Neuronal stem cell (in vitro differentiated cells): ENCODE data around the gene SMIM29.

ENCODE experiments used
- DNase-seq: peaks from one replicate; pipeline ENCODE4 v3.0.0-alpha.2; 2013; ENCODE audit warnings: low spot score
- H2AFZ ChIP-seq: one replicate; pipeline ENCODE4 v1.6.1; 2013; ENCODE audit warnings: mild to moderate bottlenecking, low read length, inconsistent platforms
- H2AK5ac ChIP-seq: 2 replicates; pipeline ENCODE4 v1.6.1; 2013; ENCODE audit warnings: low read depth, mild to moderate bottlenecking, inconsistent platforms, low read length, moderate library complexity, mixed read lengths
- H2BK120ac ChIP-seq: 2 replicates; pipeline ENCODE4 v1.6.1; 2013; ENCODE audit warnings: low read depth, mild to moderate bottlenecking, inconsistent platforms, low read length, moderate library complexity, mixed read lengths
- H2BK12ac ChIP-seq: one replicate; pipeline ENCODE4 v1.6.1; 2013; ENCODE audit warnings: low read length, inconsistent platforms
- H2BK15ac ChIP-seq: 2 replicates; pipeline ENCODE4 v1.6.1; 2013; ENCODE audit warnings: mild to moderate bottlenecking, low read length, inconsistent platforms, mixed read lengths
- H2BK5ac ChIP-seq: one replicate; pipeline ENCODE4 v1.6.1; 2013; ENCODE audit warnings: inconsistent platforms, mild to moderate bottlenecking, low read length, moderate library complexity
- H3K14ac ChIP-seq: one replicate; pipeline ENCODE4 v1.6.1; 2013; ENCODE audit warnings: low read length, inconsistent platforms
- H3K18ac ChIP-seq: 2 replicates; pipeline ENCODE4 v1.6.1; 2013; ENCODE audit warnings: low read length, inconsistent platforms
- H3K23ac ChIP-seq: 2 replicates; pipeline ENCODE4 v1.6.1; 2013; ENCODE audit warnings: low read depth, mild to moderate bottlenecking, mixed read lengths, low read length, inconsistent platforms; ENCODE audit not compliant: poor library complexity
- H3K27ac ChIP-seq: replicated peaks from 3 replicates; pipeline ENCODE4 v1.5.1; 2013; ENCODE audit warnings: low read length, inconsistent platforms
- H3K27me3 ChIP-seq, 3 experiments: 2 replicates each; pipeline ENCODE4 v1.6.1; 2013; ENCODE audit warnings: low read length in 3 of 3, mild to moderate bottlenecking in 2 of 3, inconsistent platforms in 1 of 3, low read depth in 1 of 3, mixed read lengths in 1 of 3, moderate library complexity in 1 of 3; ENCODE audit not compliant: control insufficient read depth in 3 of 3, insufficient read depth in 3 of 3
- H3K36me3 ChIP-seq, 2 donors: replicated peaks in 1 of 2; 2 replicates each; pipeline ENCODE4 v1.6.1; 2013; ENCODE audit warnings: low read length in 2 of 2; ENCODE audit not compliant: control insufficient read depth in 2 of 2, insufficient read depth in 2 of 2
- H3K4ac ChIP-seq: 2 replicates; pipeline ENCODE4 v1.6.1; 2013; ENCODE audit warnings: inconsistent platforms, mild to moderate bottlenecking, low read length, moderate library complexity
- H3K4me1 ChIP-seq, 2 donors: 1 replicate in 1 of 2; 2 replicates in 1 of 2; pipeline ENCODE4 v1.6.1; 2013; ENCODE audit warnings: low read length in 2 of 2, low read depth in 1 of 2; ENCODE audit not compliant: control insufficient read depth in 2 of 2, insufficient read depth in 1 of 2
- H3K4me2 ChIP-seq: one replicate; pipeline ENCODE4 v1.6.1; 2013; ENCODE audit warnings: mild to moderate bottlenecking, low read length, inconsistent platforms; ENCODE audit not compliant: insufficient read depth, poor library complexity, severe bottlenecking
- H3K4me3 ChIP-seq, 2 donors: 2 replicates each; pipeline ENCODE4 v1.5.1; 2013; ENCODE audit warnings: low read length in 2 of 2, mild to moderate bottlenecking in 2 of 2, inconsistent platforms in 1 of 2, moderate library complexity in 1 of 2
- H3K79me1 ChIP-seq: one replicate; pipeline ENCODE4 v1.6.1; 2013; ENCODE audit warnings: low read depth, mild to moderate bottlenecking, inconsistent platforms, low read length, moderate library complexity
- H3K9ac ChIP-seq: one replicate; pipeline ENCODE4 v1.6.1; 2013; ENCODE audit warnings: mild to moderate bottlenecking, low read depth, low read length, inconsistent platforms; ENCODE audit not compliant: poor library complexity
- H3K9me3 ChIP-seq, 2 donors: replicated peaks in 1 of 2; 2 replicates each; pipeline versions ENCODE3 to v1.6.1; 2013; ENCODE audit warnings: low read length in 2 of 2, mild to moderate bottlenecking in 2 of 2, inconsistent platforms in 1 of 2, low read depth in 1 of 2, mixed read lengths in 1 of 2, moderate library complexity in 1 of 2; ENCODE audit not compliant: control insufficient read depth in 2 of 2, insufficient read depth in 1 of 2
- H4K8ac ChIP-seq: one replicate; pipeline ENCODE4 v1.6.1; 2013; ENCODE audit warnings: low read depth, mild to moderate bottlenecking, inconsistent platforms, low read length, moderate library complexity
- H4K91ac ChIP-seq: one replicate; pipeline ENCODE4 v1.6.1; 2013; ENCODE audit warnings: low read length, low read depth, mild to moderate bottlenecking, inconsistent platforms; ENCODE audit not compliant: poor library complexity
- WGBS, 2 donors: extraction: QIAGEN DNeasy Blood & Tissue Kit; methylation state at CpG; one replicate each; pipeline ENCODE4 v1.1.7; 2013; ENCODE audit warnings: missing lambda C conversion rate in 2 of 2, mixed read lengths in 1 of 2; ENCODE audit not compliant: insufficient read length in 2 of 2, insufficient replicate concordance in 1 of 2; ENCODE audit errors: extremely low coverage in 2 of 2; 5-methylcytosine and 5-hydroxymethylcytosine counted together

The SMIM29 gene

GRCh38 chr6:34236443-34237315, 12.1 kb downstream of the SMIM29 start, which contains the start of gene HMGA1:
HMGA1 (plus strand) TSS chr6:34236873; CDS start chr6:34240781, 3,908 bp downstream.
- DNase-seq = peak; percentile 91
- Histone ChIP-seq H3K9ac (peak within 1 kb of the TSS; percentile 100), H3K4me1 (peaks cover 2 to 19% of the 10 kb centered on the region in 2 donors), H3K4me3 (peak within 1 kb of the TSS; percentile 85 to 91), H2AK5ac (peak within 1 kb of the TSS; percentile 88), H4K8ac (no peak within 1 kb of the TSS), H3K27ac (peak within 1 kb of the TSS; percentile 94), H4K91ac (no peak within 1 kb of the TSS), H3K4me2 (peak within 1 kb of the TSS; percentile 72), H3K27me3 (no peaks in the 10 kb centered on the region), H2BK15ac (no peak within 1 kb of the TSS), H2AFZ (peak within 1 kb of the TSS; percentile 92), H3K14ac (peak within 1 kb of the TSS; percentile 72), H3K36me3 (peaks cover 11 to 30% of the 10 kb centered on the region in 2 donors), H2BK120ac (peak within 1 kb of the TSS; percentile 14), H3K4ac (peak within 1 kb of the TSS; percentile 84), H3K18ac (peak within 1 kb of the TSS; percentile 98), H3K9me3 (no peaks in the 10 kb centered on the region), H3K23ac (peak within 1 kb of the TSS; percentile 100), H3K79me1 (peaks cover 5% of the 10 kb centered on the region), H2BK5ac (peak within 1 kb of the TSS; percentile 66), H2BK12ac (no peak within 1 kb of the TSS)
- WGBS, 2 donors = no CpG with 5 or more reads among the region's 91 CpGs

DNA sequence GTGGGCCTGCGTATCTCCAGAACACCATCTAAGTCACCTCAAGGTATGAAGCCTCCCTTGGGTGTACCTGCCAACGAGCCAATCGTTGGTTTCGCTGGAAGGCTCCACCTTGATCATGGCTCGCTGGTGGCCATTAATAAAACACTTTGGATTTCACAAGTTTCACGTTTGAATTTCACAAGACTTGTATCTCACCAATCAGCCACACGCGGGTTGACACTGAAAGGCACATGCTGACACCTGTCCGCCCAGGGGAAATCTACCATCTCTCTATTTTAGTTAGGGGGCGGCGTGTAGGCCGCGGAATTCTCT, 12.7 kb downstream of the SMIM29 start:
- DNase-seq = peak; percentile 67
- Histone ChIP-seq H3K9me3 (no peaks in the 10 kb centered on the region), H4K8ac (no peak overlapping the region), H4K91ac (no peak overlapping the region), H2BK15ac (no peak overlapping the region), H3K4me3 (peak overlapping the region; percentile 85), H3K14ac (peak overlapping the region; percentile 72), H3K36me3 (peaks cover 6 to 24% of the 10 kb centered on the region in 2 donors), H2BK12ac (no peak overlapping the region), H3K4ac (no peak overlapping the region), H3K18ac (peak overlapping the region; percentile 98), H3K27me3 (peaks cover 0 to under 1% (median 0%) of the 10 kb centered on the region in 3 experiments), H3K79me1 (peaks cover 2% of the 10 kb centered on the region), H2AK5ac (peak overlapping the region; percentile 88), H3K4me1 (peaks cover 2 to 19% of the 10 kb centered on the region in 2 donors), H3K4me2 (peak overlapping the region; percentile 72), H2AFZ (peak overlapping the region; percentile 90), H3K9ac (peak overlapping the region; percentile 100), H2BK120ac (peak overlapping the region; percentile 14), H2BK5ac (peak overlapping the region; percentile 19), H3K23ac (peak overlapping the region; percentile 100), H3K27ac (peak overlapping the region; percentile 94)
- no CpG with 5 or more reads among the region's 13 CpGs for WGBS, 2 donors

GRCh38 chr6:34235307-34236130, 13.3 kb downstream of the SMIM29 start:
- H3K4me1 ChIP-seq = peaks cover 2 to 18% of the 10 kb centered on the region in 2 donors
- H4K91ac ChIP-seq = no peak overlapping the region
- no peaks in the 10 kb centered on the region for H3K79me1 ChIP-seq

More at GRCh38 chr6:34235307-34236130, 13.3 kb downstream of the SMIM29 start:
- H3K9me3 ChIP-seq = no peaks in the 10 kb centered on the region
- DNase-seq = peak; percentile 94
- no peak overlapping the region for H2BK12ac ChIP-seq
- no peak overlapping the region for H4K8ac ChIP-seq
- H3K36me3 ChIP-seq = peaks cover 6 to 18% of the 10 kb centered on the region in 2 donors
- H3K18ac ChIP-seq = peak overlapping the region; percentile 87
- H2BK15ac ChIP-seq = no peak overlapping the region
- H2BK120ac ChIP-seq = no peak overlapping the region
- peak overlapping the region; percentile 90 for H2AFZ ChIP-seq
- H3K23ac ChIP-seq = peak overlapping the region; percentile 99
- H2AK5ac ChIP-seq = peak overlapping the region; percentile 8
- H3K27me3 ChIP-seq = peaks cover 0 to 2% (median 0%) of the 10 kb centered on the region in 3 experiments
- WGBS, 2 donors = no CpG with 5 or more reads among the region's 75 CpGs
- no peak overlapping the region for H3K14ac ChIP-seq
- peak overlapping the region; percentile 100 for H3K9ac ChIP-seq
- H2BK5ac ChIP-seq = peak overlapping the region; percentile 97
- H3K4me3 ChIP-seq = peak overlapping the region; percentile 85
- no peak overlapping the region for H3K4ac ChIP-seq
- peak overlapping the region; percentile 72 for H3K4me2 ChIP-seq
- H3K27ac ChIP-seq = peak overlapping the region; percentile 94
